GM19452 (cell line): ENCODE measurements around the gene ADGRL3.

Experiments used
- ATAC-seq: cut with Tn5 transposase; IDR thresholded peaks from one replicate; pipeline ENCODE4 v1.9.1; 2021; ENCODE audit not compliant: unreplicated experiment

ADGRL3 gene

GRCh38 chr4:61275241-61275640, 75.1 kb downstream of the ADGRL3 start:
- no peak for ATAC-seq

- ATAC-seq: no peak
Observed at GRCh38 chr4:61276029-61276428, 75.9 kb downstream of the ADGRL3 start.

GRCh38 chr4:61277785-61278760, 77.9 kb downstream of the ADGRL3 start:
- ATAC-seq: no peak

- no peak for ATAC-seq
Observed at GRCh38 chr4:61292322-61292721, 92.2 kb downstream of the ADGRL3 start.

DNA sequence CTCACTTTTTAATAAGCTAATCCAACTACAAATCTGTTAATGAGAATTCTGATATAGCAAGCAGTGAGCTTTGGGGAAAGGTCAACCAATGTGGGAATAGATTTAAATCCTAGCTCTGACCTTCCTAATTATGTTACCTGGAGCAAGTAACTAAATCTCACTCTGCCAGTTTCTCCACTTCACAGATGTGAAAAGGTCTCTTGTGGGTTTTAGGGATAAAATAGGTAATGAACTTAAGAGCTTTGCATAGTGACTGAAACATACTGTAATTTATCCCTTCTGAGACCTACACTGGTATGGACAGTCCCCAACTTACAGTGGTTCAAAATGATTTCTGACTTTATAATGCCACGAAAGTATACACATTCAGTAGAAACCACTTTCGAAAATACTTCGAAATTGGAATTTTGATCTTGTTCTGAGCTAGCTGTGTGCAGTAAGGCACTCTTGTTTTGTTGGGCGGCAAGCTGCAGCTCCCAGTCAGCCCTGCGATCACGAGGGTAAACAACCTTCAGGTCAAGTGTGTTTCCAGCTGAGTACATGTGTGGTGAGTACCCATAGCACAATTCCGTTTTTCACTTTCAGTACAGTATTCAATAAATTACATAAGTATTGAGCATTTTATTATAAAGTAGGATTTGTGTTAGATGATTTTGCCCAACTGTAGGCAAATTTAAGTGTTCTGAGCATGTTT, 93.7 kb downstream of the ADGRL3 start:
- no peak for ATAC-seq

DNA sequence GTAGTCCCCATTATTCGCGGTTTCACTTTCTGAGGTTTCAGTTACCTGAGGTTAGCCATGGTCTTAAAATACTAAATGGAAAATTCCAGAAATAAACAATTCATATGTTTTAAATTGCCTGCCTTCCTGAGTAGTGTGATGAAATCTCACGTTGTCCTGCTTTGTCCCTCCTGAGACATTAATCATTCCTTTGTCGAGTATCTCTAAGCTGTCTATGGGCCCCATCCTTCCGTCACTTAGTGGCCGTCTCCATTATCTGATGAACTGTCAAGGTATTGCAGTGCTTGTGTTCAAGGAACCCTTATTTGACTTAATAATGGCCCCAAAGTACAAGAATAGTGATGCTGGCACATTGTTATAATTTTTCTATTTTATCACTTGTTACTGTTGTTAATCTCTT, 94.8 kb downstream of the ADGRL3 start:
- ATAC-seq: no peak

DNA sequence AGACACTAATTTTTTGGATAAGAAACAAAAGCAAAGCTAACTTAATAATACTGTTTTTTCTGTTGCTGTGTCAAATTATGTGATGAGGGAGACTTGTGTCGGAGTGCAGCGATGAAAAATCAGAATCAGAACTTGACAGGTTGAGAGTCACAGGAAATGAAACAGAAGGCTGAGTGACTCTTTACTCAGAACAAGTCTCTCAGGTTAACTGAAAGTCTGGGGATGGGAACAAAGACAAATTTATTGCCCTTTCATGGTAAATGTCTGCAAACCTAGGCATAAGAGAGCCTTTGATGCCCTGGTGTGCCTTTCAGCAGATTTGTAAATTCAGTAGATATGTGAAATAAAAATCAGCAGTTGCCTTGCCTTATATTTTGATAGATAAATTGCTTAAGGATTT, 96.0 kb downstream of the ADGRL3 start:
- ATAC-seq: no peak

DNA sequence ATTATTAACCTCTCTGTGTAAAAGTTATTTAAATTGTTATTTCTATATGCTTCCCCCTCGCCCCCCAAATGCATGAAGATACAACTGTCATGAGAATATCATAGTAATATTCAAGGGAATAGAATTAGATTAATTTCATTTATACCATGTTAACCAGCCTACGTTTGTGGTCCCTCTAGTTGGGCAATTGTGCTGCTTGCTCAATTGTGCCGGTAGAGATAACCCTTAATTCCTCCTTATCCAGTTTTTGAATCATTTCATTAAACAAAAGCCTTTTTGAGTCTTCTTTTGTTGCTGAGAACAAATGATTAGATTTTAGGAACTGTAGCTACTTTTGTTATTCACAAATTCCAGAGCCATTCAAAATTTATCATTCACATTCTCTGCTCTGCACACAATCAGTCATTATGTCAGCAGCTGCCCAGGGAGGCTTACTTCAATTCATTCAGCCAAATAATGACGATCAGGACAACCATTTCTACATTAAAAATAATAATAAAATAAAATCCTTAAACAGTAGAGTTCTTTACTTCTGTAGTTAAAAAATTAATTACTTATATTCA, 98.1 kb downstream of the ADGRL3 start:
- no peak for ATAC-seq

GRCh38 chr4:61299316-61299715, 99.2 kb downstream of the ADGRL3 start:
- ATAC-seq: no peak

DNA sequence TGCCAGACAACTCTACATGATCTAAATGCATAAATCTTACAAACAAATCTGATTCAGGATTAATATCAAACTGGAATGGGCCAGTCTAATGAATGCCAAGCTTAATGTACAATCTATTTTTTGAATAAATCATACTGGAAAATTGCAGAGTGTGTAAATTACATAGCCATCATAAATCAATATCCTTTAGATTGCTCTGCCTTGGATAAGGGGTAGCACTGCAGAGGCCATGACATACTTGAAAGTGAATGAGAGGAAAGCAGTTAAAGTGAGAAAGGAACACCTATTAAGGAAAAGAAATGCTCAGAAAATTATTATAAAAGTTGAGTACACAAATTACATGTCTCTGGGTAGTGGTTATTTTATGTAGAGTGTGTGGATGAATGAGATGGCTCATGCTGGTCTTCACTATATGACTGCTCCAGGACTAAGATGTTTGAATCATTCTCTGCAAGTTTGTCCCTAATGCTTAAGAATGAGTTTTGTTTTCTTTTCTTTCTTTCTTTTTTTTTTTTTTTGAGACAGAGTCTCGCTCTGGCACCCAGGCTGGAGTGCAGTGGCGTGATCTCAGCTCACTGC, 100.2 kb downstream of the ADGRL3 start:
- ATAC-seq: no peak

DNA sequence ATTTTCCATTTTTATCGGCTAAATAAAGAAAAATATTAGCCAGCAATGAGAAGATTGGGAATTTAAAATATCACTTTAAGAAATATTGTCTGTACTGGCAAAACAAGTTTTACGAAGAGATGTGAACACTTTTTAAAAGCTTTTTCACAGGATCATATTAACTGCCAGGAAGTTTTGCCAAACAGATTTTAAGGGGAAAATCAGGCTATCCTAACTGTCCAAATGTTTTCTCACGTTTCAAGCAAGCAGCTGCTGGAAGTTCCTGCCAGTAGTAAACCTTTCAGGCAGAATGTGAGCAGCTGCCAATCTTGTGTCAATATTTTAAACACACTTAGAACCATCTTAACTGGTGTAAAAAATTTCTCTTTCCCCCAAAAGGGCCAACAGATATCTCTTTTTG, 101.1 kb downstream of the ADGRL3 start:
- ATAC-seq: no peak

GRCh38 chr4:61308033-61308432, 107.9 kb downstream of the ADGRL3 start:
- no peak for ATAC-seq

GRCh38 chr4:61309616-61310015, 109.5 kb downstream of the ADGRL3 start:
- no peak for ATAC-seq

GRCh38 chr4:61312526-61312925, 112.4 kb downstream of the ADGRL3 start:
- ATAC-seq: no peak

DNA sequence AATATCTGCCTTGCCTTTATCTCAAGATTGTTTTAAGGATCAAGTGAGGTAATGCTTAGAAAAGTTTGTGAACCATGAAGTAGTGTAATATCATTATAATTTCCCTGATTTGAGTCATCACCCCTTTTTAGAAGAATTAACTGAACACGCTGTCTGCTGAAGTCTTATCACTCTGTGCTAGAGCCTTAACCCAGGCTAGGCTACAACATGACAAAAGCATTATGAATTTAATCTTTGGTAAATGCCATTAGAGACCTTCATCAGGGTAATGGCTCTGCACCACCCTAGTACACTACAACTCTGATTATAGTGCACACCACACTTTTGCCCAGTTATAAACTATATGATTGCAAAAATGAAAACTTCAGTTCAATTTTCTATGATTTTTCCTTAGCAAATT, 118.3 kb downstream of the ADGRL3 start:
- ATAC-seq: no peak

GRCh38 chr4:61319156-61319555, 119.0 kb downstream of the ADGRL3 start:
- ATAC-seq: no peak

DNA sequence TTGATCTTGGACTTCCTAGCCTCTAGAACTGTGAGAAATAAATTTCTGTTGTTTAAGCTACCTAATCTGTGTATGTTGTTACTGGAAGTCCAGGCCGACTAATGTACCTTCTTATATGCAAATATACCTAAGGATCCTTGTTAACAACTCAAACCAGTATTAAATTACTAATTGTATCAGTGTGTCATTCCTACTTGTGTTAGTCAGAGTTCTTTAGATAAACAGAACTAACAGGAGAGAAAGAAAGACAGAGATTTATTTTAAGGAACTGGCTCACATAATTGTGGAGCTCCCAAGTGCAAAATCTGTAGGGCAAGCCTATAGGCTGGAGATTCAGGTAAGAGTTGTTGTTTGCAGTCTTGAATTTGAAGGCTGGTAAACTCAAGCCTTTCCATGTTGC, 120.0 kb downstream of the ADGRL3 start:
- no peak for ATAC-seq

DNA sequence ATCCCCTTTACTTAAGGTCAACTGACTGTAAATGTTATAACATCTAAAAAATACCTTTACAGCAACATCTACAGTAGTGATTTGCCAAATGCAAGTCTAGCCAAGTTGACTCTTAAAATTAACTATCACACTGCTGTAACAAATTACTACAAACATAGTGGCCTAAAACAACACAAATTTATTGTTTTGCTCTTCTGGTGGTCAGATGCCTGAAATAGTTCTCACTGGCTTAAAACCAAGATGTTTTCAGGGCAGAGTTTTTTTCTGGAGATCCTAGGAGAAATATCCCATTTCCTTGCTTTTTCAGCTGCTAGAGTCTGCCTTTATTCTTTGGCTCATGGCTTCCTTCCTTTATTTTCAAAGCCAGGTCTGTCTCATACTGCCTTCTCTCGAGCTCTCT, 120.5 kb downstream of the ADGRL3 start:
- no peak for ATAC-seq

DNA sequence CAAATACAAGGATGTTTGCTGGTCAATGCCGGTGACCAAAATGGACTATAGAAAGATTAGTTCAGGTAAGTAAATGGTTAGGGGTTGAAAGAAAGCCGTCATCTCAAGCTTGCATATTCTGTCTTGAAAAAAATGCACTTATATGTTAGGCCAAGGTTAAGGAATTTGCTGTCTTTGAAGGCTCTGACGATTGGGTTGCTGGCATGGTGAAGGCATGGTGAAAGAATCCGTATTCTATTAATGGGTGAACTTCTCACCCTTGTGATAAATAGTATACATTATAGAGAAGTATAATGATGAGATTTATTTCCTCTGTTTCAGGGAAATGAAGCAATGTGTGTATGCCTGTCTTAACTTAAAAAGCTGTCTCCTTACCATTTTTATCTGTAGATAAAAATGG, 132.6 kb downstream of the ADGRL3 start:
- no peak for ATAC-seq

DNA sequence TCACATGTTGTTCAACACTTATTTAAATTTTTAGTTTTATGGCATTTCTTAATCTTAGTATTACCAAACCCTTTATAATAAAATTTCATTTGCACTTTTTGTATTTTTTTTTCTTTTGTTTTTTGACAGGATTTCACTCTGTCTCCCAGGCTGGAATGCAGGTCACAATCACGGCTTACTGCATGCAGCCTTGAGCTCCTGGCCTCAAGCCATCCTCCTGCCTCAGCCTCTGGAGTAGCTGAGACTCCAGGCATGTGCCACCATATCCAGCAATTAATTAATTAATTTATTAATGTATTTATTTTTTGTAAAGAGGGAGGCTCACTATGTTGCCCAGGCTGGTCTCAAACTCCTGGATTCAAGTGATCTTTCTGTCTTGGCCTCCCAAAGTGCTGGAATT, 133.4 kb downstream of the ADGRL3 start:
- ATAC-seq: no peak

- ATAC-seq: no peak
Observed at GRCh38 chr4:61335241-61335763, 135.2 kb downstream of the ADGRL3 start.
